GM19023 (cell line): ENCODE data around the gene ZC3H18.

Experiments
- ATAC-seq: cut with Tn5 transposase; IDR thresholded peaks from one replicate; pipeline ENCODE4 v1.9.1; 2021; ENCODE audit warnings: mild to moderate bottlenecking, moderate library complexity; ENCODE audit not compliant: unreplicated experiment

ZC3H18 gene

DNA sequence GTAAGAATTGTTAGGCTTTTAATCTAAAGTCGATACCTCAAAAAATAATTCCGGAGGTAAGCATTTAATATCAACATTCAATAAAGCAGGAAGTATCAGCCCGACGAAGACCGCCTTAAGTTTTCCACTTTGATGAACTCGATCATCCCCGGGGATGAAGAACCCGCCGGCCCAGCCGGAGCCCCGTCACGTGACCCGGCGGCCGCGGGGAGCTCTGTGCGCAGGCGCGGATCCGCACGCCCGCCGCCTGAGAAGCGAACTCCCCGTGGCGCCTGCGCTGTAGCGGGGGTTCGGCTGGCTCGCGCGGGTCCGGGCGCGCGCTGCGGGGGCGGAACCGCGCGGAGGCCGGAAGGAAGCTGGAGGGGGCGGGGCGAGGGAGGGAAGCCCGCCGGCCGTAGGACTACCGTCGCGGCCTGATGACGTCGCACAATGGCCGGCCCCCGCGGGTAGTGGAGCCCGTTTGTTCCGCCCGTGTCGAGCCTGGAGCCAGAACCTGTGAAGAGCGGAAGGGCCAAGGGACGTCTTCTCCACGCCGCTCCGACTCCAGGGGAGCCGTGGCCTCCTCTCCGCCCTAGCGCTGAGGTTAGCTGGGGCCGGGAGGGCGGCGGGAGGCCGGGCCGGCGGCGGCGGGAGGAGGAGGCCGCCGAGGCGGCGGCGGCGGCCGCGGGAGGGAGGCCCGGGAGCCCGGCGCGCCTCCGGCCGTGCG lies at the start of gene ZC3H18:
Gene ZC3H18, plus strand, starts transcription at position 419 of the 706 bp plus-strand sequence. CDS start 6,721 bp downstream, outside the sequence.
- ATAC-seq, result peak; percentile 78

DNA sequence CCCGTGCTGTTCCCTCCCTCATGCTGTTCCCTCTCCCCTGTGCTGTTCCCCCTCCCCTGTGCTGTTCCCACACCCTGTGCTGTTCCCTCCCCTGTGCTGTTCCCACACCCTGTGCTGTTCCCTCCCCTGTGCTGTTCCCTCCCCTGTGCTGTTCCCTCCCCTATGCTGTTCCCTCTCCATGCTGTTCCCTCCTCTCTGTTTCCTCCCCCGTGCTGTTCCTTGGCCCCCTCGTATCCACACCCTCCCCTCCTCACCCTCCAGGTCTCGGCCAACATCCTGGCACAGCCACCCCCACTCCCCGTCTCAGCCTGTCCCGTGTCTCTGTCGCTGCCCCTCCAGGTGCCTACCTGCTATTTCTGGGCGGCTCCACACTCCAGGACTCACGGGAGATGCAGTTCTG lies 48.5 kb upstream of the ZC3H18 start:
- ATAC-seq, result no peak

DNA sequence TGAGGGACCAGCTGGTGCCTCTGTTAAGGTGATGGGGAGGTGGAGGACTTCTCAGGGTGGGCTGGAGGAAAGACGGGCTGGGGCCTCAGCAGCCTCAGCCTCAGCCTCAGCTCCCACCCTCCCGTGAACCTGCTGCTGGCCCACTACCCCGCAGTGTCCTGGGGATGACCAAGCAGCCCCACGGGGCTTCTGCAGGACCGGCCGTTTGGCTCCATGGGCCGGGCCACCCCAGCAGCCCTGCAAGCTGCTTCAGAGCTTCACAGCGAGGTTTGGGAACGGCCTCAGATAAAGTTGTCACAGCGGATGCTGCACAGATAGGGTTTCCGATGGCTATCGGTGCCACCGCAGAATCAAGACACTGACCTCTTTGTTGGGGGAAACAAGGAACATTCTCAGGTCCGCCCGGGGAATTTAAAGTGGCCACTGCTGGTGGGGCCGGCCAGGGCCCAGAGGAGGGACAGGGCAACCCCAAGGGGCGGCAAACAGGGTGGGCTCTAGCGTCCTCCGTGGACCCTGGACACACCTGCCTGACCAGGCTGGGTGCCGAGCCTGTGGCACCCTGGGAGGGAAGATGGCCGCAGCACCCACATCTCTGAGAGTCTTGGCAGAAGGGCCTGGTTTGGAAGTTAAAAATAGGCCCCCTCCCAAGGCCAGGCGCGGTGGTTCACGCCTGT lies 47.8 kb upstream of the ZC3H18 start:
- no peak for ATAC-seq

DNA sequence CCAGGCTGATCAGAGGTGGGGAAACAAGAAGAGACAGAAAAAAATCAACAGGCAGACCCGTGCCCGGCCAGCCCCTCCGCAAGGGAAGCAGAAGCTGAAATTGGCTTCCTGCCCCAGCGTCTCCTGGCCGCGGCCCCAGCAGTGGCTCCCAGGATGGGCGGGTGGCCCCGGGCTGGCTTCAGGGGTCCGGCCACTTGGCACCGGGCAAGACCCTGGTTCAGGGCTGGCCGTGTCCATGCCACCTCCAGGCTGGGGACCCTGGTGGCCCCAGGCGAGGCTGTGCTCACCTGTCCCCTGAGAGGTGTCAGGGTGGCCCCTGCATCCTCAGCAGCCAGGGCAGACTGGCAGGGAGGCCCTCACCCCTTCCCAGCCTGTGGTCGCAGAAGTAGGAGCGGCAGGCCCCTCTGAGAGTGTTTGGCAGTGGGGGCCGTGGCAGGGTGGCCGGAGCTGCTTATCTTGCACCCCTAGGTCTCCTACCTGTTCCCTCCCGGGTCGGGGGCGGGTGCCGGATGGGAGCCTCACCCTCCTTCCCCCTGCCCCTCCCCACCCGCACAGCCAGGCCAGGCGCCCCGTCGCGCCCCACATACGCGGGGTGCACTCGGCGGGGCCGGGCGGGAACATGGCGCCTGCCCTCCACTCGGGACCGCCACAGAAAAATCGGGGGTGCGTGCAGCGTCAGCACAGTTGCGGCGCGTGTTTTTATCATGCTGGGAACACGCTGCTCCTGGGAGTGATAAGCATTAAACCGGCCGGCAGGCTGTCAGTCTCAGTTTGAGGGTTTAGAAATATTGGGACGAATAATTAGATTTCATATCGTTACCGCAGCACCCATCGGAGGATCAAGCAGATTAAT lies 46.7 kb upstream of the ZC3H18 start:
- ATAC-seq, result no peak

DNA sequence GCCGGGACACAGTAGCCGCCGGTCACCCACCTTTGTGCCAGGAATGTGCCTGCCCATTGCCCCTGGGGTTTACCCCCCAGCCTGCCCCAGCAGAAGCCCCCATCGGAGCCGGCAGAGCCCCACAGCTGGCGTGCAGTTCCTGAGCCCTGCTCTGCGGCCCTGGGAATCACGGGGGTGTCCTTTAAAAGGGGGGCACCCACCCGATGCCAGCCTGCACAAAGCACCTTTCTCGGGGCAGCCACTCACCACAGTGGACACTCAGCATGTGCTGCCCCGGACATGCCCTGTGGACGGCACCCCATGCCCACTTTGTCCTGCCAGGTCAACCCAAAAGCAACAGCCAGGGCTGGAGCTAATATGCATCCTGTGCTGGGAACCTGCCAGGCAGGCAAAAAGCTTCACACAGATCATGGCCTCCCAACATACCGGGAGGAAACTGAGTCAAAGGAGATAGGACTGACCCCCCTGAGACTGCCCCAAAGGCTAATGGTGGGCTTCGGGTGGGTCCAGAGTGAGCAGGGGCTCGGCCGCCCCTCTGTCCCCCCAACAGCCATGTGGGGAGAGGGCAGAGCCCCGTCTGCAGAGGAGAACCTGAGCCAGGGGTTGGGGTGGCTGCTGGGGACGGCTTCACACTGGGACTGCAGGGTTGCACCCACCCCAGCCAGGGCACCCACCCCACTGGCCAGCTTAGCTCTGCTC lies 45.8 kb upstream of the ZC3H18 start:
- ATAC-seq, result no peak

DNA sequence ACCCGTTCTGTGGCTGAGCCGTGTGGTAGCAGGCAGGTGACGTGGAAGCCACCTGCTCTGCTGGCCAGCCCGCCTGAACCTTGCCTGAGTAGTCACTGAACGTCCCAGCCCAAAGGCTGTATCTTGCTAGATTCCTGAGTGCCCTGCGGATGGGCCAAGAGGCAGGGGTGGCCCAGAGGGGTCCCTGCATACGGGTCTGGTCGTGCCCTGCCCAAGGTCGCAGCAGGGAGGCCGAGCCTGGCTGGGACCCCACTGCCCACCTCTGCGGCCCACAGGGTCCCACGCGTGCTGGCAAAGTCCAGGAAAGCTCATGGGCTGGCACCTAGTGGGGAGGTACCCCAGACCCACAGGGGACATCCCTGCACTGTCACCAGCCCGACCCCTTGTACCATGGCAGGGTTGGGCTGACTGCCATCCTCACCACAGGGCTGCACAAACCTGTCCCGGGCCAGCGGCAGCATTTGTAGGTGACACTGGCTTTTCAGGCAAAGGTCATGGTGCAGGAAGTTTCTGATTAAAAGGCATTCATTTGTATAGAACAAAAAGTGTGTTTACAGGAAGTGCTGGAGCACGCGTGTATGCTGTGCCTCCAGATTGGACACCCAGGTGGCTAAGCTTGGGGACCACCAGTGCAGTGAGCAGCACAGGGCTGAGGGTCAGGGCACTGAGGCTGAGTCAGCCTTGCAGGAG lies 45.1 kb upstream of the ZC3H18 start:
- no peak for ATAC-seq

DNA sequence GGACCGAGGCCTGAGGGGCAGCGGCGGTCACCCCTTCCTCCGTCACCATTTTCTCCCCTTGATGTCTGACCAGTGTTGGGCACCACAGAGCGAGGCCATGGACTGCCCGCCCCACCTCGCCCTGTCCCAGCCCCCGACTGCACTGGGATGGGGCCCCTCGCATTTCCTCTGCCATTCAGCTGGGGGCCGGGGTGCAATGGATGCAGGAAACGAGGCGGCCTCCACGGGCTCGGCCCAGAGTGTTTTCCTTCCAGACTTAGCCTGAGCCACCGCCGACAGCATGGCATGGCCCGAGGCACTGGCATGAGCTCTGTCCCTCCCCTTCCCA lies 44.6 kb upstream of the ZC3H18 start:
- no peak for ATAC-seq

DNA sequence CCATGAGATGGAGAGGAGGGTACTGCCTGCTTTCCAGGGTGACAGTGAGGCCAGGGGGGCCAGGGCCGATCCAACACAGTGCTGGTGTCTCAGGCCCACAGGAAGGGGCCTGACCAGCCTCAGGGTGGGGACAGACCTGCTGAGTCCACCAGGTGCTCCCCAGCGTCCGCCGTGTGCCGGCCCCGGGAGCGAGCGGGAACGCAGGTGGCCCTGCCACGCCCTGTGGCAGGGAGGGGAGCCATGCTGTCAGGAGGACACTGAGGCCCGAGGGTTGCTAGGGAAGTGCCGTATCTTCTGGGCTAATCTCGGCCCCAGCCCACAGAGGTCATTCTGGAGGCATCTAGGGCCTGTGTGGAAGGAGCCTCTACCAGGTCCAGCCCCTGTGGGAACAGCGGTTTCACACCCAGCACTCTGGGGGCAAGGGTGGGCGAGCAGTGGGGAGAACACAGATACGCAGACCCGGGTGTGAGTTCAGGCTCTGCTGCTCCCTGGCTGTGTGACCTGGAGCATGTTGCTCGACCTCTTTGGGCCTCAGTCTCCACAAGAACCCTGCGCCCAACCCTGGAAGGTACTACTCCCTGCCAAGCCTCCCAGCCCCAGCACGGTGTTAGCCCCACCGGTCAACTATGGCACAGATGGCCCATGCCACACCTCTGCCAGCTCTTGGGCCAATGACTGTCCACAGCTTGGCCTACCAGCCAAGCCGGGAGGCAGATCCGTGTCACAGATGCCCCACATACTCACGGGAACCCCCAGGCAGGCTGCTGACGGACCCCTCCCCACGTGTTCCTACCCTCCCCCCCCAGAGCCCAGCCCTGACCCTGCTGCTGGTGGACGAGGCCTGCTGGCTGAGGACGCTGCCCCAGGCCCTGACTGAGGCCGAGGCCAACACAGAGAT lies 43.9 kb upstream of the ZC3H18 start:
- no peak for ATAC-seq

DNA sequence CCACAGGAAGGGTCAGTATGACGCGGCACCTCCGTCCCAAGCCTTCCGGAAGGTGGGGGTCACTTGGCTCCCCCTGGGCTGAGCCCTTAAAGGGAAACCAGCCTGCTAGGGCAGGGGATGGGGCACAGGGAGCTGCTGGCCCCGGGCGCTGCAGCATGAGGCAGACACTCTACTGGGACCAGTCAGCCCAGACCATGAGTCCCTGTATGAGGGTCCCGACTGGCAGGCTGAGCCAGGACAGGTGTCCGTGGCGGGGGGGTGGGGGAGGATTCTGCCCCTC lies 43.4 kb upstream of the ZC3H18 start:
- no peak for ATAC-seq

DNA sequence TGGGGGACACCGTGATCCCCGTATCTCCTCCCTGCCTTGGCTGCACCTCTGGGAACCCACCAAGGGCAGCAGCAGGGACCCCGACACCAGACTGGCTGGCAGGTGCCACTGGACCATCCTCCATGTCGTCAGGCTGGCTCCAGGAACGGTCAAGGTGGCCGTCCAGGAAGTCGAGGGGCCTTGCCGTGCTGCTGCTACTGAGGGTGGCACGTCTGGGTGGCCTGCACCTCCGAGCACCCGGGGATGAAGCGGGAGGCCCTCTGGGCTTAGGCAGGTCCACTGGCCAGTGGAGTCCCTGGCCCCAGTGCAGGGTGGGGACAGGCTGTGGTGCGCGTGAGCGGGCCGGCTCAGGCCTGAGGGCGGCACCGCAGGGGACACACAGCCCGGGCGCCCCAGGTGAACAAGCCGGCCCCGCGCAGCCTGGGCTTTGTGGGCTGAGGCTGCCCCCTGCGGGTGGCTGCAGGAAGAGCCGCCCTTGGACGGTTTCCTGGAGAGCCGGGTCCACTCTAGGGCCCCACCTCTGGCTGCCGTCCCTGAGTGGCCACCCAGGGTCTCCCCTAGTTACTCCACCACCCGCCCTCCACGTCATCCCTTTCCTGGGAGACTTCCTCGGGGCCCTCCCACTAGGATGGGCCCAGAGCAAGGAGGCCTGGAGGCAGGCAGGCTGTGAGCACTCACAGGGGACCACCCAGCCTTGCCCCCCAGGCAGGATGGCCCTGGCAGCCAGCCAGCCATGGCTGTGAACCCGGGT lies 42.8 kb upstream of the ZC3H18 start:
- no peak for ATAC-seq

DNA sequence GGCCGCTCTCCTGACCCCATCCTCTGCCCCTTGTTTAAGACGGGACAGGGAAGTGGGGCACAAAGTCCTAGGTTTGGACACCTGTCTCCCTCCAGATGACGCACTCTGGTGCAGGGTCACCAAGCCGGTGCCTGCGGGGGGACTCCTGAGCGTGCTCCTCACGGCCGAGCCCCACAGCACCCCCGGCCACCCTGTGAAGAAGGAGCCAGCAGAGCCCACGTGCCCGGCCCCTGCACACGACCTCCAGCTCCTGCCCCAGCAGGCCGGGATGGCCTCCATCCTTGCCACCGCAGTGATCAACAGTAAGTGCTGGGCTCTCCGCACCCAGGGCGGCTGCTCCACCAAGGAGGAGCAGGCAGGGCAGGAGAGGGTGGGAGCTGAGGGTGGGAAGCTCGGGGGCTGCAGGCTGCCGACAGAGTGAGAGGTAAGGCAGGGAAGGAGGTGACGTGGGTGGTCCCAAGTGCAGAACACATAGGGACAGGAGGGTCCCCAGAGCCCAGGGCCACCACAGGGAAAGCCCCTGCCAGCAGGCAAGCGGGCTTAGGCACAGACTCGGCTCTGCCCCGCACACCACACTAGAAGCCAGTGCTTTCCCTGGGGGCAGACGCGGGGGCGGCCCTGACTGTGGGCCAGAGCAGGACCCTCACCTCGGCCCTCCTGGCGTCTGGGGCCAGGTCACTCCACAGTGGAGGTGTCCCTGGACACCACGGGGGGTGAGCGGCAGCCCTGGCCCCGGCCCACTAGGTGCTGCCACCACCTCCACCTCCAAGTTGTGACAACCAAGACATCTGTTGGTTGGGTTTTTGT lies 42.1 kb upstream of the ZC3H18 start:
- no peak for ATAC-seq

DNA sequence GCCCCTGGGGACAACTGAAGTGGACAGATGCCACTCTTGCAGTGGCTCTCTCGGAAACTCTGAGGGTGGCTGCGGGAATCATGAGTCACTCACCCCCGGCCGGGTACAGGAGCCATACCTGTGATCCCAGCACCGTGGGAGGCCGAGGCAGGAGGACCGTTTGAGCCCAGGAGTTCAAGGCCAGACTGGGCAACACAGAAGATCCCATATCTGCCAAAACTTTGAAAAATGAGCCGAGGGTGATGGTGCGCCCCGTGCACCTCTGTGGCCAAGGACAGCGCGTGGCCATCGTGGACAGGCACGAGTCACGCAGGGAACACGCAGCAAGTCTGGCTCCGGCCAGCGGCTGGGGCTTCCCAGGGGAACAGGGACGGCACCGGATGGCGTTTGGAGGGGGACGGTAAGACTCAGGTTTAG lies 41.3 kb upstream of the ZC3H18 start:
- ATAC-seq, result no peak

DNA sequence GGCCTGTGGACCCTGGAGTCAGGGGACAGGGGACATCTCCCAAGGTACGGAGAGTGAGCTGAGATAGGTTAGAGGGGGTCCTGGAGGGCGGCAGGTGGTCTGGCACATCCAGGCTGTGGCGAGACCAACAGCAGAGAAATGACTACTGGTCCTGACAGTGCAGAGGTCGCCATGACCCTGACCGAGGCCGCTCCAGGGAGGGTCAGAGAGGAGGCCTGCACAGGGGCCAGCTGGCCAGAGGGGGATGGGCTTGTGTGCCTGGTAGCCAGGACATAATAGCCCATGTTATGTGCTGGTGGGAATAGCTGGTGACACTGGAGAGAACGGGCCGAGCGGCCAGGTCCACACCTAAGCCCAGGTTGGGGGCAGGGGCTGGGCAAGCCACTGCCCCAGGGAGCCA lies 40.6 kb upstream of the ZC3H18 start:
- no peak for ATAC-seq

DNA sequence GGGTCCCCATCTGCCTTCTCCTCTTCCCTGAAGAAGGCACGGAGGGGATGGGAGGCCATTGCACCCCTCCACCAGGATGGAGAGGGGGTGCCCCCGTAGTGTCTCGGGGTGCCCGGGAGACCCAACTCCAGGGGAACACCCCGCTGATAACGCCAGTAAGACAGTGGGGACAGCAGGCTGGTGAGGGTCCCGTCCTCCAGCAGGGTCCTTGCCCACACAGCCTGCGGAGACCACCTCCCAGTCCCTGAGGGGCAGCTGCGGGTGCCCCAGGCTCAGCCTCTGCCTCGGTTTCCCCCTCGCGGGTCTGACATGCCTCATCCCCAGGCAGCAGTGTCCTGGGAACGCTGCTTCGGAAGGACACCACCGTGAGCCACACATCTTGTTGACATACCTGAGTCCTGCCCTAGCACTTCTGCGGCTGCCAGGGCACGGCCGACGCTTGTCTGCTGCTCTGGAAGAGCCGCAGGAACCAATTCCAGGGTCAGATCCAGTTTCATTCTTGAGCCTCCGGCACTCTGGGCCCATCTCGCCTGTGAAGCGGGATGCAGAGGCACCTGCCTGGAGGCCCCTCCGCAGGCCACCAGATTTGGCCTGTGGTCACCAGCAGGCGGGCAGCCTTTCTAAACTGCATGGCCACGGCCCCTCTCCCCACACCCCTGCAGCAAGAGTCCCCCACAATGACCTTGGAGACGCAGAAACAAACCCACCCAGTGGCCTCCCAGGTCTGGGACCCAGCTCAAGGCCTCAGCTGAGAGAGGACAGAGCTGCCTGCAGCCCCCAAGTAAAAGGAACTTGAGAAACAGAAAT lies 39.9 kb upstream of the ZC3H18 start:
- no peak for ATAC-seq

DNA sequence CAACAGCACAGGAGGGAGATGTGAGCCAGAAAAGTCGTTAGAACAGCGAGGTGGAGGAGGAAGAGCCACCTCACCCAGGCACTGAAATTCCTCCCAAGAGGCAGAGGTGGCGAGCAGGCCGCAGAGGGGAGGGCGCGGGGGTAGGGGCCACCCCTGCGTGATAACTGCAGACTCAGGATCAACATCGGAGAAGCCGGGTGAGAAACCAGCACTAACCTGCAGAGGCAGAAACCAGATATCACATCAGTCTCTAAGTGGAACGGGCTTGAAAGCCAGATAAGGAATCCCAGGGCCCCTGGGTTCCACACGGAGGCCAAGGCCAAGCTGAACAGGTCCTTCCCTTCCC lies 39.4 kb upstream of the ZC3H18 start:
- ATAC-seq, result no peak

DNA sequence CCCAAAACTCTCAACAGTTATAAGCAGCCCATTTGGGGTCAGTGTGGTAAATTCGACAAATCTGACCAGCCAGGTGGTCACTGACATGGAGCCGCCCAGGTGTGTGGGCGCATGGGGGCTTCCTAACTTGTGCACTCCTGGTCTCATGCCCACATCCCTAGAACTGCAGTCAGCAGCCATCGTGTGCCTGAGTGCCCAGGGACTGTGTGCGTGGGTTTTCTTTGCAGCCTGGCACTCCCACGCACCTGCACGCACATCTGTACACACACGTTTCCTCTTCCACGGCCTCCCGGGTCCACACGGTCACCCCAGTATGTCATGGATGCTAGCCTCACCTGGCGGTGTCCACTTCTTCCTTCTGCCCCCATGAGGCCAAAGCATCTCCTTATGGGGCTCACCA lies 38.9 kb upstream of the ZC3H18 start:
- ATAC-seq, result no peak

DNA sequence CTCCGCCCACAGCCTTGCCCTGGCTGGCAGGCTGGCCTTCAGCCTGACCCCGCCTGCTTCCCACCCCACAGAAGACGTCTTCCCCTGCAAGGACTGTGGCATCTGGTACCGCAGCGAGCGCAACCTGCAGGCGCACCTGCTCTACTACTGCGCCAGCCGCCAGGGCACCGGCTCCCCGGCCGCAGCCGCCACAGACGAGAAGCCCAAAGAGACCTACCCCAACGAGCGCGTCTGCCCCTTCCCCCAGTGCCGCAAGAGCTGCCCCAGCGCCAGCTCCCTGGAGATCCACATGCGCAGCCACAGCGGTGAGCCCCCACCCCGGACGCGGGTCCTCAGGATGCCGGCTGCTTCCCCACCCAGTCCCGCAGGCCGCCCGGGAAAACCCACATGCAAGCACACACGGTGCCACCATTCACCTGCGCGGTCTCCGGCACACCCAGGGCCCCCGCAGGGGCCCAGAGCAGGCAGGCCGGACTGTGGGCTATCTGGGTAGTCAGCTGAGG lies 38.2 kb upstream of the ZC3H18 start:
- no peak for ATAC-seq
